ENCODE results near the gene CACNA1I.
A peak's percentile ranks its signal among the peaks of the same experiment; 100 is the strongest.

CACNA1I gene

DNA sequence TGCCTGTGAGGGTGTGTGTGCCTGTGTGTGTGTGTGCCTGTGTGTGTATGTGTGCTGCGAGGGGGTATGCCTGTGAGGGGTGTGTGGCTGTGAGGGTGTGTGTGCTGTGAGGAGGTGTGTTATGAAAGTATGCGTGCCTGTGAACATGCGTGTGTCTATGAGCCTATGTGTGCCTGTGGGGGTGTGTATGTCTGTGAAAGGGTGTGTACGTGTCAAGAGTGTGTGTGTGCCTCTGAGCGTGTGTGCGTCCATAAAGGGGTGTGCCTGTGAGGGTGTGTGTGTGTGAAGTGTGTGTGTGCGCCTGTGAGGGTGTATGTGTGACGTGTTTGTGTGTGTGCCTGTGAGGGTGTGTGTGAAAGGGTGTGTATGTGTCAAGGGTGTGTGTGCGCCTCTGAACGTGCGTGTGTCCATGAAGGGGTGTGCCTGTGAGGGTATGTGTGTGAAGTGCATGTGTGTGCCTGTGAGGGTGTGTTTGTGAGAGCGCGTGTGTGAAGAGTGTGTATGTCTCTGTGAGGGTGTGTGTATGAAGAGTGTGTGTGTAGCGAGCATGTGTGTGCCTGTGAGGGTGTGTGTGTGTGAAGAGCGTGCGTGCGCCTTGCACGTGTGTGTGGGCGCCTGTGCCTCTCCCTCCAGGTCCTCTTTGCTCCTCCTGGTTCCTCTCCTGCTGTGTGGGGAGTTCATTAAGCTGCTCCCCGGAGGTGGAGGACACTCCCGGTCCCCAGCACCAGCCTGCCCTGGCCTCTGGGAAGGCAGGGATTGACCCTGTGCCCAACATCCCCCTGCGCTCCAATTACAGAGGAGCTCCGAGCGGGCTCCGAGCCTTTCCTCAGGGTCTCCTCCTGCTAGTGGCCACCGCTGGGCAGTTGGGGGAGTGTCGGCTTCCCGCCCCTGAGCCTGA, 53.3 kb downstream of the CACNA1I start:
- peak; percentile 57 for DNase-seq (ENCODE audit: low spot score)

- DNase-seq (ENCODE audit: low spot score), result no peak
These were observed 53.9 kb downstream of the CACNA1I start for GRCh38 chr22:39624501-39624821.

DNA sequence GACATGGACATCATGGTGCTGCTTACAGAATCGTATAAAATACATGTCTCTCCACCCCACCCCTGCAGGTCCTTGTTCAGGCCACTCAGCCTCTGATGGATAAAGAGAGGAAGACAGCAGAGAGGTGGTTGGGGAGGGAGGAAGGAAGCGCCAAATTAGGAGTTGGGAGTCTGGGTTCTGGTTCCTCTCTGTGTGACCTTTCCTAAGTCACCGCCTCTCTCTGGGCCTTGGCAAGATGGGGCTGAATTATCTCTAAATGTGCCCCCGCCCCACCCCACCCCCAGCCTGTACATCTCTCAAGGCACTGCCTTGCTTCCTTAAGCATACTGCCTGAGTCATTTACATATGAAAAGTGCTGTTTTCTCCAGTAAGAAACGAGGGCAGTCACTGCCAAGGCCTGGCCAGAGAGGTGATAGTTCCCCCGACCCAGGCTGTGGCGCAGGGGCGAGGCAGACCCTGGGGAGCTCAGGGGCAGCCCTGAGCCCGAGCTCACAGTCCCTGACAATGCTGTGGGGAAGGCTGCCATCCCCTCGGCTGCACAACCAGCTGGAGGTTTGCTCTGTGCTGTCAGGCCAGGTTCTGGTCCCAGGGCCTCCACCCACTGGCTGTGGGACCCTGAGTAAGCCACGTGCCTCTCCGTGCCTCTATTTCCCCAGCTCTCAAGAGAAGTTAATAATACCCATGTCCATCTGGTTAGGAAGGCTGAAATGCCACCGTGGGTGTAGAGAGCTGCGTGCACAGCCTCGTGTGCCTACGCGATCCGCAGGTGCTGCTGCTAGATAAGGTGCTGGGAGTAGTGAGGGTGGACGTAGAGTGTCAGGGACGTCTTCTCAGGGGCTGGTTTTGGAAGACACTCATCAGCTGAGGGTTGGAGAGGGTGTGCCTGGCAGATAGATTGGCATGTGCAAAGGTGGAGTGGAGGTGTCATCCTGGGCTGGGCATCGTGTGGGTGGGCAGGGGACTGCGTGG, 55.3 kb downstream of the CACNA1I start:
- no peak for DNase-seq (ENCODE audit: low spot score)

- no peak for DNase-seq (ENCODE audit: low spot score)
These were observed 56.7 kb downstream of the CACNA1I start for GRCh38 chr22:39627208-39627607.

GRCh38 chr22:39627865-39628562, 57.5 kb downstream of the CACNA1I start:
- no peak for DNase-seq (ENCODE audit: low spot score)

DNA sequence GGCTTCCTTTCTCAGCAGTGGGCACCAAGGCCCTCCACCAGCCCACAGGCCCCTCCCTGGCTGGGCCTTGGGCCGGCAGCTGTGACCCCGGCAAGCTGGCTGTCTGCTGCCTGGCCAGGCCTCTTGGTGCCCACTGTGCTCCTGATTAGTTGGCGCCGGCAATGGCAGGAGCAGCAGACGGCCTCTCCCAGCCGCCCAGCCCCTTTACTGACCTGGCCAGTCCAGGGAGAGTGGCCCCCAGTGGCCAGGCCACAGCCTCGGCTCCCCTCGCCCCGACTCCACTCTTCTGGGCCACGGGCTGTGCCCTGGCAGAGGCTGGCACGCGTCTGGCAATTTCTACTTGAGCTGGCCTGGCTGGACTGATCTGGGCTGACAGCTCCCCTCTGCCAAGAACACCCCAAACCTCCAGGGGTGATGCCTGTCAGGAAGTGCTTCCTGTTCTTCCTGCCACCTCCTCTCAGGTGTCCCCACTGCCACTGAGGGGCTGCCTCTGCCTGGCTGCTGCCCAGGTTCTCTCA, 58.1 kb downstream of the CACNA1I start:
- DNase-seq (ENCODE audit: low spot score), result no peak

DNA sequence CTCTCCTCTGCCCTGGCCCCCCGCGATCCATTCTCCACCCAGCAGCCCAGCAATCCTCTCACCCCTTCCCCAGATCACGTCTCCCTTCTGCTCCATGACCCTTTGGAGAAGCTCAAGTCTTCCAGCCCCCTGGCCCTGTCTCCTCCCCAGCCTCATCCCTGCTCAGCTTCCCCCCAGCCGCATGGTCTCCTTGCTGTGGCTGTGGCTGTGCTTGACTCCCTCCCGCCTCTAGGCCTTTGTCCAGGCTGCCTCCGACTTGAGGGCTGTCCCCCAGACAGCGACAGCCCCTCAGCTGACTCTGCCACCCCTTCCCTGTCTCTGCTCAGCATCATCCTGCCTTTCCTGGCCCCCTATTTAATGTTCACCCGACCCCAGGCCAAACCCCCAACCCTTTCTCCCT, 59.3 kb downstream of the CACNA1I start:
- no peak for DNase-seq (ENCODE audit: low spot score)

- no peak for DNase-seq (ENCODE audit: low spot score)
These were observed 60.2 kb downstream of the CACNA1I start for GRCh38 chr22:39630721-39631120.

- no peak for DNase-seq (ENCODE audit: low spot score)
These were observed 61.1 kb downstream of the CACNA1I start for GRCh38 chr22:39631381-39632286.

- peak; percentile 68 for DNase-seq (ENCODE audit: low spot score)
These were observed 64.2 kb downstream of the CACNA1I start for GRCh38 chr22:39634530-39635405.

- DNase-seq (ENCODE audit: low spot score), result no peak
These were observed 65.2 kb downstream of the CACNA1I start for GRCh38 chr22:39635719-39636118.

GRCh38 chr22:39638958-39639357, 68.4 kb downstream of the CACNA1I start:
- no peak for DNase-seq (ENCODE audit: low spot score)

GRCh38 chr22:39641660-39642310, 71.2 kb downstream of the CACNA1I start:
- DNase-seq (ENCODE audit: low spot score), result no peak

DNA sequence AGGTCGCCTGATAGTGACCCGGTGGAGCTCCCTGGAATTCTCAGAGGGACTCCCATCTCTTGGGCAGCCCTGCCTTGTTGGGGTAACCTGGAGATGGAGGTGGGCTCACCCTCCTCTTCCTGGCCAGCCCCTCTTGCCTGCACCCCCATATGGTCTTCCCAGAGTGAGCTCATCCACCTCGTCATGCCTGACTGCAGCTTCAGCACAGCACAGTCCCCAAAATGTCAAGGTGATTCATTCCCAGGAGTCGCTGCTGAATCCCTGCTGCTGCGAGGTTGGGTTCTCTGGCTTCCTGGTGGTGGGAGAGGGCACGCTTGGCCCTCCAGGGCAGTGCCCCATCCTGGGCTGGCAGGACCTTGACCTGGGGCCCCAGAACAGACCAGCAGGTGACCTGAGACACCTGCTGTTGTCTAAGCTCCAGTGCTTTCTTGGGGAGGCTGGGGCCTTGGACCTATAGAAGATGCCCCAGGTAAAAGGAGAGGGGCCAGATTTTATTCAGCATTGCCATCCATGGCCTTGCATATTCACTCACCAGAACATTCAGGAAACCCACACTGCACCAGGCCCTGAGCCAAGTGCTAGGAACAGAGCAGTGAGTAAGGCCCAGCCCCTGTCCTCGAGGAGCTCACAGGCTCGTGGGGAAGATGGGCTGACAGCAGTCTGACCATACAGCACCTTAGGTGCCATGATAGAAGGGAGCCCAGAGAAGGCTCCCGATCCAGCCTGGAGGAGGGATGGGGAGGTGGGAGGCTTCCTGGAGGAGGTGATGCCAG, 72.9 kb downstream of the CACNA1I start:
- no peak for DNase-seq (ENCODE audit: low spot score)

- no peak for DNase-seq (ENCODE audit: low spot score)
These were observed 75.0 kb downstream of the CACNA1I start for GRCh38 chr22:39645532-39645931.

DNA sequence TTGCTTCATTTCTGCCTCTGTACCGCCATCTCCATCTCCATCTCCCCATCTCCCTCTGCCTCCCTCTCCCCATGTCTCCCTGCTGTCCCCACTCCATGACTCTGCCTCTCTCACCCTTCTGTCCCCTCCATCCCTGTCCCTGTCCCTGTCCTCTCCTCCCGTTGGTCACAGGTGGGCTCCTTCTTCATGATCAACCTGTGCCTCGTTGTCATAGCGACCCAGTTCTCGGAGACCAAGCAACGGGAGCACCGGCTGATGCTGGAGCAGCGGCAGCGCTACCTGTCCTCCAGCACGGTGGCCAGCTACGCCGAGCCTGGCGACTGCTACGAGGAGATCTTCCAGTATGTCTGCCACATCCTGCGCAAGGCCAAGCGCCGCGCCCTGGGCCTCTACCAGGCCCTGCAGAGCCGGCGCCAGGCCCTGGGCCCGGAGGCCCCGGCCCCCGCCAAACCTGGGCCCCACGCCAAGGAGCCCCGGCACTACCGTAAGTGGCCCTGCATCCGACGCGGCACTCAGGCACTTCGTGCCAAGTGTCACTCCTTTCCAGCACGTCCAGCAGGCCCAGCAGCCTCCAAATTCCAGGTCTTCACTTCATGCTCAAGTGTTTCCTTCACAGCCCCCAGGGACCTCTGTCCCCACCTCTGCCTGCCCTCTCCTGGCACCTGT, 76.0 kb downstream of the CACNA1I start:
- DNase-seq (ENCODE audit: low spot score), result no peak

DNA sequence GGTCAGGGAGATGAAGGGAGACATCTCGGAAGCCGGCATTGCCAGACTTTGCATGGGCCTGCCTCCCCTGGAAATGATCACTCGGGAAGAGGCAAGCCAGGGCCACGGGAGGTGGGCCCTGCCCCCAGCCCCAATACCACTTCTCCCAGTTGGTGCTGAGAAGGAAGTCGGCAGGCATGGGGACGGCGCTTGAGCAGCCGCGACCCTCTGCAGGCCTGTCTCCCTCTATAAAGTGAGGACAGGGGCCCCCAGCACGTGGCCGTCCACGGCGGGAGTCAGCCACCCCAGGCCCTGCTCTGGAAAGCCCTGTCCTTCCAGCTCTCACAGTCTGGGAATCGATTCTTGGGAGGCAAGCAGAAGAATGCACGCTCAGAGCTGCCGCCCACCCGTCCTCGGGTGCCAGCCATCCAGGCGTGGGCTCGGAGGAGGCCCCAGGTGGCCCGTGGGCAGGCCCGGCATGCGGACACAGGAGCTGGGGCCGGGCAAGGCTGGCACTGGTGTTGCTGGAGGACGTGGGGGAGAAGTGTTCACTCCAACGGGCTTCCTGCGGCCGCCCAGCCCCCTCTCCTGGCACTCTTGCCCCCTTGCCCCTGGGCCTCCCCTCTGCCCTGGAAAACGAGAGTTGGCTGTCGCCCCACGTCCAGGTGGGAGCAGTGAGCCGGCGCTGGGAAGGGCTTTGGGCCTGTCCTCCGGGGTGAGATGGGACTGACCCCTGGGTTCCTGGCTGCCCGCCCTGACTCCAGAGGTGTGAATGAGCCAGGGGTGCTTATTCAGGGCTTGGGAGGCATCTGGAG, 77.5 kb downstream of the CACNA1I start:
- no peak for DNase-seq (ENCODE audit: low spot score)
